GM12873 (cell line): ENCODE results near the gene CCDC85A.

Experiments
- CTCF ChIP-seq: IDR thresholded peaks from 2 replicates; pipeline ENCODE4 v1.5.1; 2012; ENCODE audit warnings: low read depth, mild to moderate bottlenecking, moderate library complexity, low read length, control low read depth; ENCODE audit not compliant: insufficient read depth; ENCODE audit errors: missing control alignments

The CCDC85A gene

GRCh38 chr2:56313500-56313921 lies 129.7 kb downstream of the CCDC85A start:
- no peak for TF ChIP-seq CTCF

DNA sequence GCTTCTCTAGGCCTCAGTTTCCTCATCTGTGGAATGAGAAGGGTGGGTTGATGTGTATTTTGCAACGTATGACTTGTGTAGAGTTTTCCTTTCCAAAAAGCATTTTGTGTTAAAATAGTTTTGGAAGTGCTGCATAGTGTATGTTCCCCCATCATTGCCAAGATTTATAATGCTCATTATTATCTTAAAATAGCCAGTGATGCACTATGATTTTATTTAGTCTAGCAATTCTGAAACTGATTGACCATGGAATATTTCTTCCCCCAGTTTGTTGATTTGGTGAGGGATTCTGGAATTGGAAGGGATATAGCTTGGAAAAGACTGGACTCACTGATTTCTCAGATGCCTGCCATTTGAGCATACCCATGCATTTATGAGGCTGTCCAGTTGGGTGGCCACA lies 130.6 kb downstream of the CCDC85A start:
- no peak for TF ChIP-seq CTCF

DNA sequence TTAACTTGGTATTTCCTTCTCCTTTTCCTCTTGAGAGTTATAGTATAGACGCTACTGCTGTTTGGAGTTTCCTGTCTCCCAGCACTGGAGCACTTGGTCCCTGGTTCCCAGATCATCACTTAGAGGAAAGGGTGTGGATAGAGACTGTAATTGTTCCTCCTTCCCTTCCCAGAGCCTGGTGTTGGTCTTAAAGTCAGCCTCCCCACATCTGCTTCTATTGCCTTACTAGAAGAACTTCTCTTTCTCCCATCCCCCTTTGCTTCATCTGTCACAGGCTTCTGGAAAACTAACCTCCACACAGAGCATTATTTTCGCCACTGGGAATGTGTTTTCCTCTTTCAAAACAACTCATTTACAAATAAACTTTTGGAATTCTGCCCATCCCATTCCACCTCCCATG lies 131.0 kb downstream of the CCDC85A start:
- no peak for TF ChIP-seq CTCF

GRCh38 chr2:56315376-56315775 lies 131.6 kb downstream of the CCDC85A start:
- TF ChIP-seq CTCF, result no peak

DNA sequence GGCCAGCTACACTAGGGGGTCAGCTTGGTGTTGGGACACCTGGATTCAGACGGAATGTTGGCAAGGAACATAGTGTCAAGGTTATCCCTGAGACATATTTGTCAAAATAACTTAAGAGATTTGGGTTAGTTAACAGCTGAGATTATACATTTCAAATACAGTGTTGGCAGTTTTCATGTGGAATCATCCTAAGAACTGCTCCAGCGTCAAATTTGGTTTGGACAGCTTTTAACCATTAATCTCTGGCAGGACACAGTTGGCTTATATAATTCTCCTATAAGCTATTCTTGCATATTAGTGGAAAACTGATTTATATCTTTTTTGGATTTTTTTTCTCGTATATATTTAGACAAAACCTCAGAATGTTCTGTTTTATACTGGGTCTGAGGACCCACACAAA lies 132.2 kb downstream of the CCDC85A start:
- TF ChIP-seq CTCF, result no peak

- TF ChIP-seq CTCF, result no peak
These were observed 134.4 kb downstream of the CCDC85A start for GRCh38 chr2:56318147-56318546.

DNA sequence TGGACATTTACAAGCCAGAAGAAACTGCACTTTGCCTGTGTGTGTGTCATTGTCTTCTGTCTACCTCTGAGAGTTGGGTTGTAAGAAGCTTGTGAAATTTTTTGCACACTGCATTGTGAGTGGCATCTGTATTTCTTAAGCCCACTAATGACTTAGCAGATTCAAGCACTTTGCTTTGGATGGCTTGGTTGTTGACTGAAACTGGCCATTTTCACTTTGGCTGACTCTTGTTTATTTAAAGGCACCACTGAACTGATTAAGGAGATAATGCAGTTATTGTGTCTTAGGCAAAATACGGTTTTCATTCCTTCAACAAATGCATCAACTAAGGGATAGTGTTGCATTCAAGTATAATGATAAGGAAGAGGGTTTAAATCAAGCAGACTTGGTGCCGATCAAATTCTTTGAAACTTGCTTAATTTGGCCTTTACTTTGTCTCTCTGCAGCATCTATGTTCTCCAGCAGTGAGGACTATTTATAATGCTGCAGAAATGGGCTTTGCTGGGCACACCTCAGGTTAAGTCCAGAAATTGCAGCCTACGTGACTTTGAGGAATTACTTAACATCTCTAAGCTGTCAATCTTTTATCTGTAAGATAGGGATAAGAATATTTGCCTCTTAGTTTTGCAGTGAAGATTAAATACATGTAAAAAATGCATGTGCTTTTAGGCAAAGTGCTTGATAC lies 142.0 kb downstream of the CCDC85A start:
- TF ChIP-seq CTCF, result no peak

DNA sequence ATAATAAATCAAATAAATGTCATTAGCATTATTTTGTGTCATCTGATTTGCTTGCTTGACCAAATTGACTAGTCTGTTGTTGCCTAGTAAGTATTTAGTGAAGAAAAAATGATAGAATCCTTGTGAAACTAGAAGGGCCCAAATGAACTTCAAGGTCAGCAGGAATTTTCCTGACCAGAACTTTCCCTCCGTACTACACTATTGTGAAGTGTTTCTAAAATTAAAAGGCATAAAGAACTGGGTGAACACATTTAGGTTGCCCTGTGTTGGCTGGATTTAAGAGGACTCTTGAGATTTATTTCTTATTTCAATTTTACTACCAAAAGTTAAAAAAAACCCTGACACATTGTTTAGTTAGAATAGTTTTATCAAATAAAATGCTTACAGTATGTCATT lies 142.6 kb downstream of the CCDC85A start:
- TF ChIP-seq CTCF, result no peak
